ENCODE results near the gene MRPL24.
A peak's percentile ranks its signal among the peaks of the same experiment; 100 is the strongest.

MRPL24 gene

DNA sequence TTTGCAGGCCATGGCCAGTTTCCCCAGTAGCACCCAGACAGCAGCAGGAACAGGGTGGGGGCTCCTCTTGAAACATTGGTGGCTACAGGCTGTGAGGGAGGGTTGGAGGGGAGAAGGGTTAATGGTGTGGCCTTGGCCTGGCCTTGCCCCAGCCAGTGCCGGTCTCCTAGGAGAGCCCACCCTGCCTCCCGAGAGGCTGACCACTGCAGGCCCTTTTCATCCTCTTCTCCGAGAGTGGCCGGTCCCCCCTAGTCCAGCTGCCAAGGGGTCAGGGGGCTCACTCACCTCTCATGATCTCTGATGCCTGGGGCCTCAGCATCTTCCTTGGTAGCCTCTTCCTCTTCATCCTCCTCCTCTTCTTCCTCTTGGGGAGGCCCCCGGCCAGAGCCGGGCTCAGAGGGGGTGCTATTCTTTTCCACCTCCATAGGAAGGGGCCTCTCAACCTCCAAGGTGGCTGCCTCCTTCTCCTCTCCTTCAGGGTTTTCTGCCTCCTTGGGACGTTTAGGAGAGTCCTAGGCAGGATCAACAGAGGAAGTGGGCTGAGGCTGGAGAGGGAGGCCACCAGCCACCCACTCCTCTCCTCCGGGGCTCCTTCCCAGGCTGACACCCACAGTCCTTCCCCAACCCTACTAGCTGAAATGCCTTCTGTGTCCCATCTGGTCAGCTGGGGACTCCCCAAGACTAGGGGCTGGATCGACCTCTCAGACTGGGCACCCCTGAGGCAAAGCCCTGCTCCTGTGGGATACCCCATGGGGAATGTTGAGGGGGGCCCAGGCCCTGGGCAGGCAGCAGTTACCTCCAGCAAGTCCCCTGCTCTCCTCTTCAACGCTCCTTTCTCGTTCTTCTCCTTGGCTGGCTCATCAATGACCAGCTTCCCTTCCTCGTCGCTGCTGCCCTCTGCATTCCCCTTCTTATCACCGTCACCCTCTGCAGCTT is 2.7 kb upstream of the MRPL24 start:
- DNase-seq (ENCODE audit: low read depth) = no peak

DNA sequence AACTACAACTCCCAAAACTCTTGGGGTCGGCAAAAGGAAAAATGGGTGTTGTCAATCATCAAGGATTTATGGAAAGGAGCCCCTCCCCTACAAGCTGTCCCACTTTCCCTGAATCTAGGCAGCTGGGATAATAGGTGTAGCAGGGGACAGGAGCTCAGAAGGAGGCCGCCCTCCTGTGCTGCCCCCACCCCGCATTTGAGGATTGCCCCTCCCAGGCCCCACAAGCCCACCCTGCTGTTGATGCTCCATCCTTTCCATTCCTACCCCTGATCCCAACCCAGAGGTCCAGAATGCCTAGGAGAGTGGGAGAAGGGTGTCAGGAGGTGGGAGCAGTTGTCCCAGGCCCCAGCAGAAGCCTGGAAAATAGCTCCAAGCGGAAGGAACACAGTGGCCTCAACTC is 1.9 kb upstream of the MRPL24 start:
- no peak for DNase-seq (ENCODE audit: low read depth)

DNA sequence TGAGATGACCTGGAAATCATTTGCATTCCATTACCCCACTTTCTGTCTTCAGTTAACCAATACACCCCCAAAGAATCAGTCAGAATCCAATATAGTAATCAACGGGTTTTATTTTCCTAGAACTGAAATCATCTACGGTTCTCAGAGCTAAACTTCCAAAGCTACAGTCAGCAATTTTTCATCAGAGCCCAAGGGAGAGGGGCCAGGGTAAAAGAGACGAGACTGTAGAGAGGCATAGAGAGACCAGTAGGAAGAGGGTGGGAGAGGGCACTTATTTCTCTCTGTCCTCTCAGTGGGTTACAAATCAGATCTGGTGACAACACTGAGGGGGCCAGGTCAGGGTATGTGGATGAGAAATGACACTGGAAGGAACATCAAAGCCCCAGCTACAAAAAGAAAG is 1.1 kb upstream of the MRPL24 start:
- no peak for DNase-seq (ENCODE audit: low read depth)

DNA sequence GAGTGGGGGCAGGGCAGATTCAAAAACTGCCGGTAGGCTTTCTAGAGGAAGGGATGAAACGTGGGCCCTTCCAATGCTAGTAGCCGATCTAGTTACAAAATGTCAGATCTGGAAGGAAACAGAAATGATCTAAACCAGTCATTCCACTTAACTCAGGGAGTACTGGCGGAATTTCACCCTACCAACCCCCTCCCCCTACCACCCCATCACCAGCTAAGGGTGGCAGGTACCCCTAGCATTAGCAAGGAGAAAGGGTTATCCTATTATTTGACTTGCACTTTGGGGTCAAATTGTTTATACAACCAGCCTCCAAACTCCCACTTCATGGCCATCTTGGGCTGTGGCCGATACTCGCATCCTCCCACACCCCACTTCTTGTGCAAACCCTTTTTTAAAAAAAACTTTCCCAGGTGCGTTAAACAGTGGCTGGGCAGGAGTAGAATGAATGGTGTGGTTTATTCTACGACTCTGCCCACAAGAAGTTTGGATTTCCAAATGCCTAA is 644 bp upstream of the MRPL24 start:
- no peak for DNase-seq (ENCODE audit: low read depth)

DNA sequence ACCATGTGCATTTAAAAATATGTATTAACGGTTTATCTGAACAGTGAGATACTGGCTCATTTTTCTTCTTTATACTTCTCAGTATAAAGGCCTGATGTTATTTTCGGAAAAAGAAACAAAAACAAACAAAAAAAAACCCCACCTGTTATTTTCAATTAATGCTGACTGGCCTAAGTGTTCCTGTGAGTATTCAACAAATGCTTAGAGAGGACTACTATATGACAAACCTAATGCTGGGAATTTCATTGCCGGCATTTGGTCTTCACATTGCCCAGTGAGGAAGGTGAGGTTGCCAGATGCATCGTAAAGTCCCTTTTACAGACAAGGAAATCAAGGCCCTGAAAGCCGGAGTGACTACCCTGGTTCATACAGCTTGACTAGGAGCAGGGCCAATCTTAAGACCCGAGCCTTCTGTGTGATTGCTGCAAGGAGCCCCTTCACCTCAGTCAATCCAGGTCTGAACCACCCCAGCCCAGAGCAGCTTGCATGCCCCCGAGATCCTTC is 599 bp downstream of the MRPL24 start:
- DNase-seq (ENCODE audit: low read depth) = no peak

DNA sequence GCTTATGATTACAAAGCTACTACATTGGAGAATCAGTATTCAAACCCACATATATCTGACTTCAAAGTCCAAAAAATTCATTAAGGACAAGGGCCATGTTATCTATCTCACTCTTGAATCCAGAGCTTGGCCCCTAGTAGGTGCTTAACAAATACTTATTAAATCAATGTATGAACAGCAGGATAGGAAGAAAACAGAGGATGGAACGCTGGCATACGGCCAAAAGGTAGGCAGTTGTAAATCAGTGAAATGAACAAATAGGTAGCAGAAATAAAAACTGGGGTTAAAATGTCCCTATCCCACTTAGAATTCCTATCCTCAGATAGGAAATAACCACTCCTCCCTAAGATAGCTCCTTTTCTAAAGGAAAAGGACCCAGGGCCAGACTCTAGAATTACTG is 2.0 kb downstream of the MRPL24 start:
- DNase-seq (ENCODE audit: low read depth) = no peak

DNA sequence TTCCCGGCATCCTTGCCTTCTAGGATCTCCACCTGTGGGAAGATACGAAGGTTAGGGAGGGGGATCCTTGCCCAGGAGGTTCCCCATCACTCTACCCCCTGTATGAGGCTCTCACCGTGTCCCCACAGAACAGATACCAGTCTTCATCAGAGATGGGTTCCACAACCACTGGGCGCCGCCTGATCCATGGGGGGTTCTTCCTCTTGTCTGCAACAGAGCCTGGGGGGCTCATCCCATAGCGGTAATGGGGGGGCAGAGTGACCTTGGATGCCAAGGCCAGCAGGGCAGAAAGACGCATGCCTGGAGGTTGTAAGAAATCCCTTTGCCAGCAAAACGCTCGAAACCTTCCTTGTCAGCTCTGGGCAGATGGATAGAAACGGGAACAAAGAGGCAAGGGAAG is 2.5 kb downstream of the MRPL24 start:
- DNase-seq (ENCODE audit: low read depth) = no peak

DNA sequence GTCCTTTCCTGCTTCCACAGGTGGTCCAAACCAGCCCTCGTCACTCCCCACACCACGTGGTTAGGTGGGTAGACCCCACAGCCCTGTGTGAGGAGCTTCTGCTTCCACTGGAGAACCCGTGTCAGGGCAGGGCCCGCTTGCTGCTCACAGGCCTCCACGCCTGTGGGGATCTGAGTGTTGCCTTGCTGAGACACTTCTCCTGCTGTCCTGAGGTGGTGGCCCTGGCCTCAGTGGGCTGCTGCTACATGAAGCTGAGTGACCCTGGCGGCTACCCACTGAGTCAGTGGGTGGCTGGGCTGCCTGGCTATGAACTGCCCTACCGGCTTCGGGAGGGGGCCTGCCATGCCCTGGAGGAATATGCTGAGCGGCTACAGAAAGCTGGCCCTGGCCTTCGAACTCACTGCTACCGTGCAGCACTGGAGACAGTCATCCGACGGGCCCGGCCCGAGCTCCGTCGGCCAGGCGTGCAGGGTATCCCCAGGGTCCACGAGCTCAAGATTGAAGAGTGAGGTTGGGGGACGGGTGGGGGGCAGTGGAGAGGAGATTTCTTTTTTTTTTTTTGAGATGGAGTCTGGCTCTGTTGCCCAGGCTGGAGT is 6.8 kb downstream of the MRPL24 start:
- no peak for DNase-seq (ENCODE audit: low read depth)

DNA sequence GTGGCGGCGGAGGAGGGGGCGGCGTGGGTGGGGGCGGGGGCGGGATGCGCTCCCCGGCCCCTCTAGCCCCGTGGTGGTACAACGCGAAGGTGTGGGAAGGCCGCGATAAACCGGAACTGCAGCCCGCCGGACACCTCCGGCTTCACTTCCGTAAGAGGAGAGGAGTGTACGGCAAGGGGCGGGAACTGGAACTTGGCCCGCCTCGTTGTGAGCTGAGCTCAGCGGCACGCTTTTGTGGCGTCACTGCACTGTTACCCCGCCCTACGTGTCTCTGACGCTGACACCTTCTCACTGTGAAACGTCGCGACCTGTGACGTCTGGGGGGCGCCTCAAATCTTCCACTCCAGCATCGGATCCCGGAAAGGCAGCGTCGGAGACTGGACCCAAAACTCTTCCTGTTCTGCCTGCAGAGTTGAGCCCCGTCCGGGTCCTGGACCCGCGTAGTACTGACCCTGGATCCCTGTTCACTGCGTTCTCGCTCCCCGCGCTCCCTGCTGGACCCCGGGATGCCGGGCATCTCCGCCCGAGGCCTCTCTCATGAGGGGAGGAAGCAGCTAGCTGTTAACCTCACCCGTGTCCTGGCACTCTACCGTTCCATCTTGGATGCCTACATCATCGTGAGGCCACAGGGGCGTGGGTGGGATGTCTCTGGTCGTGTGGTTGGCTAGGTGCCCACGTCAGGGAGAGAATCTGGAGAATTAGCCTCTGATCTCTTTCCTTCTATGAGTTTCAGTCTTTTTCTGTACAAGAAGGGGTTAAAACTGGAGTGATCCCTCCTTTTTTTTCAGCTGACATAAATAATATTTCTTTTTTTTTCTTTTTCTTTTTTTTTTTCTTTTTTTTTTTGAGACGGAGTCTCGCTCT is 12.1 kb downstream of the MRPL24 start, which contains the start of gene ISG20L2:
ISG20L2 (minus strand) TSS at position 168 of the 864 bp plus-strand sequence. CDS start 1,114 bp downstream, outside the sequence.
- DNase-seq (ENCODE audit: low read depth) = peak; percentile 91

DNA sequence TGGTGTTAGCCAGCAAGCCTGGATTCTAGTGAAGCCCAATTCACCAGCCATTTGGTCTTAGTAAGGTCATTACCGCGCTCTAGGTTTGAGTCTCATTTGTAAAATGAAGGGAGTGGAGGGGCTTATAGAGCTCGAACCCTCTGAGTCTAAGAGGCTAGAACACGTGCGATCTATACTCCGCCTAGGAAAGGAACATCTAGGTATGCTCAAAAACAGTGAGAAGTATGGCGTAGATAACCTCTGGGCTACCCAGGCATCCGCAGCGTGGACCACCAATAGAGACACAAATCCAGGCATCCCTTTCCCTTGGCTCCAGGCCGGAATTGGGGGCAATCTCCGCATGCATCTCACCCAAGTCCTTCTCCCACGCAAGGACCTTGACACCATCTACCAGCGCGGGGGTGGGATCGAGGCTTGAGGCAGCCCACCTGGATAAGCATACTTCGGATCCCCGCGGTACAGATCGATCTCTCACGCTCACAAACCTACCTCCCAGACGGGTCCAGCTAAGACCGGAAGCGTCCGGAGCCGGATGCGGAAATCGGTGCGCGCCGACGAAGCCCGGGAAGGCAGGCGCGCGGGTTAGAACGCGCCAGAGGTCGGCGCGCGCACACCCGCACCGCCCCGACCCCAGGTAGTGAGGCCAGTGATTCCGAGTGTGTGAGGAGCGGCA is 12.8 kb downstream of the MRPL24 start, which contains the start of gene METTL25B:
METTL25B (plus strand) TSS at position 544 of the 673 bp plus-strand sequence. CDS start 636 bp downstream, outside the sequence.
- peak; percentile 39 for DNase-seq (ENCODE audit: low read depth)

DNA sequence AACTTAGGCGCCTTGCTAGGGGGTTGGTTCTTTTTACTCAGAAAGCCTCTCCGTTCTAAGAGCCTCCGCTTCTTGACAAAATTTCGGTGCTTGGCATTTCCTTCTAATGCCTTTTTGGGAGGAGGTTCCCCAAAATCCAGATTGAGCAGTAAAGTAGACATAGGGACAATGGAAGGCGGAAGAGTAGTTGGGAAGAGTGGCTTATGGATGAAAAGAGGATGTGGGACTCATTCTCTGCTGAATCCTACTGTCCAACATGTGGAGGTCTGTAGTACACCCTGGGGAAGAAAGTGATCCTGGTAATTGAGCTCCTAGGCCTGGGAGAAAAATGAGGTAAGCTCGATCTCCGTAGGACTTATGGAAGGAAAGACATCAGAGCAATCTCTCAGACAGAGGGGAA is 13.4 kb downstream of the MRPL24 start:
- DNase-seq (ENCODE audit: low read depth) = no peak

DNA sequence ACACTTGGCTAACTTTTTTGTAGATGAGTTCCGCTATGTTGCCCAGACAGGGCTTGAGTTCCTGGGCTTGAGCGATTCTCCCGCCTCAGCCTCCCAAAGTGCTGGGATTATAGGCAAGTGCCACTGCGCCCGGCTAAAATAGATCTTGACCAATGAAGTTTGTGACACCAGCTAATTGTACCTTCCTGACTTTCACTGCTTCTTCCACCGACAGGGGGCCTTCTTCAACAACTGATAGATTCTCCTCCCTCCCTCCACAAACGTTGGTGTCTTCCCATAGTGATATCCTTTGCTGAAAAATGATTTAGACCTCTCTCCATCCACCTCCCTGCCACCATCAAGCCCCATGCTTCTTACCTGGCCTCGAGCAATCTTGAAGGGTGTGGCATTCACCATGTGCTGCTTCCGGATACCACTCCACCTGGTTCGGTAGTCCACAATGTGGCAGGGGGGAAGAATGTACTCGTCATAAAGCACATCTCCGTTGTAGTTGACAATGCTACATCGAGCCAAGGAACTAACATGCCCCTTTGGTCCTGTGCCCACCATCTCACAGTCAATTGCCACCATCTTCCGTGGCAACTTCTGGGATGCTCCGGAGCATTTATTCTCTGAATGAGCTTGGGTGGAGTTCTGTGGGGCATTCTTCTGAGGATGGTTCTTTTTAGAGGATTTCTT is 14.2 kb downstream of the MRPL24 start:
- DNase-seq (ENCODE audit: low read depth) = no peak

DNA sequence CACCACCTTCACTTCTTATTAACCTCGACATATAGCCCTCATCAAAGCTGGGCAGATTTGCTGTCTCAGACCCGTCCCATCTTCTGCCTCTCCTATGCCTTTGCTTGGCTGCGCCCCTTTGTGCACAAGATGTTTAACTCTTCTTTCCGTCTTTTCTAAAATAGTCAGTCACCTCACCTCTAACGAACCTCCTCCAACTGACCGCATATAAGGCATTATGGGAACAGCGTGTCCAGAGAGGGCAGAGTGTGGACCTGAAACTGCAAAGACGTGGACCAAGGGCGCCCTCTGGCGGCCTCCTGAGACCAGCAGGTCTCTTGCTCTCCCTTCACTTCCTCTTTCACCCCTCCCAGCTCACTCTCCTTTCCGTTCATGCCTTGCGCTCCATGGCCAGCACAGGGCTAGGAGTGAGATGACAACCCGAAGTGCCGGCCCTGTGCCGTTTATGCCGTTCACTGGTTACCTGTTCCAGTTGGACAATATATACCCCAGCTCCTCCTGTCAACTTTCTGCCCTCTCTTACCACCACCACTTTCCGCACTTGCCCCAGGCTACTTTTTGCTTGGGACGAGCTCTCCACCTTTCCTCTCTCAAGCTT is 15.1 kb downstream of the MRPL24 start:
- peak; percentile 57 for DNase-seq (ENCODE audit: low read depth)

DNA sequence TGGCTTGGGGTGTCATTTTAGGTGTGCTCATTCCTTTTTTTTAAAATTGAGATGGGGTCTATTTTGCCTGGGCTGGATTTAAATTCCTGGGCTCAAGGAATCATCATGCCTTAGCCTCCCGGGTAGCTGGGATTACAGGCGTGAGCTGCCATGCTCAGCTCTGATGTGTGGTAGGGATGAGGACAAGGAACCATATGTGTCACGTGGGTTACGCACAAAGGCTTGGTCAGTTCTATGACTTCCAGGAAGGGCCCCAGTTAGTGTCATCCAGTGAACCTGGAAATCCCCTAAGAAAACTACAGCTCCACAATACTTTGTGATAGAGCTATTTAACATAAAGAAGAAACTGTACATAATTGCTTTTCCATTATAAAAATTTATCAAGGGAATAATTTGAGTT is 19.4 kb downstream of the MRPL24 start:
- DNase-seq (ENCODE audit: low read depth) = no peak

DNA sequence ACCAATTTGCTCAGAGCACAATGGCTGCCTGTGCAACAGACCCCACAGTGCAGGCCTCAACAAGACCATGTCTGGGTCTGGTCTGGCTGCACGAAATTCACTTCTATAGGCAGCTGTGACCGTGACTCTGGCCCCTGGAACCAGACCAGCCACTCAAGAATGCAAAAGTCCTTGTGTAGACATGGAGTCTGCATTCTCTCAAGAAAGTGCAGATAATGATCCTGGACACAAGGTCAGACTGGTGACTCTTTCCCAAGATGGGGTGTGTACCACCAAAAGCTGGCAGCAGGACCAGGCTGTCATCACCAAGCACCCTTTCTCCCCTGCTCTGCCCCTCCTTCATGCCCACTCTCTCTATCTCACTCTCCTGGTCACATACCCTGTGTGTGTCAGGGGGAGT is 19.8 kb downstream of the MRPL24 start:
- no peak for DNase-seq (ENCODE audit: low read depth)

DNA sequence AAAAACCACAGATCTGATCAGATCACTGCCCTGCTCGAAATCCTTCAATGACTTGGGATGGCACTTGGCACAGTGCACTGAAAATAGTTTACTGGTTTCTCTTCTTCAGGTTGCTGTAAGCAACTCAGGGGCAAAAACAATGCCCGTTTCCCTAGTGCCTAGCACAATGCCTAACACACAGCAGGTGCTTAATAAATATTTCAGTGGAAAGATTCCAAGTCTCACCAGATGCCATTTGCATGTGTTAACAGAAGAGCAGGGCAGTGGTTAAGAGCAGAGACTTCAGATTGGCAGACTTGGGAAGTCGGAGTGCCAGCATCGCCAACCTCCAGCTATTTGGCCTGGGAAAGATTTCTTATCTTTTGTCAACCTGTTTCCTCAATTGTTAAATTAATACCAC is 23.5 kb downstream of the MRPL24 start:
- no peak for DNase-seq (ENCODE audit: low read depth)

DNA sequence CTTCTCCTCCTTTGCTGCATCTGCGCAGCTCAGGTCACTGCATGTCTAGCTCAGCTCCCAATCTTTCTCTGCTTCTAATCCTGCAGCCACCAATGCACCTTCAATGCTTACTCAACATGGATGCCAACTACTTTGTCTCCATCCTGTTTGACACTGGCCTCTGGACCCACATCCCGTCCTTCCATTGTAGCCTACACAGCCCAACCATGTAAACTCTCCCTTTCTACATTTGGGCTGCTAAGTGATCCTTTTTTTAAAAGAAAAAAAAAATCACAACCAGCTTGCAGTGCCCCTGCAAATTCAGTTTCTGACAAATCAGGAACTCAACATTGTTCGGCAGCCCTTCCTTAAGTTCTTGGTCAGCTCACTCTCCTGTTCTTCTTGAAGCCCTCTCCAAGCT is 26.1 kb downstream of the MRPL24 start:
- DNase-seq (ENCODE audit: low read depth) = no peak

DNA sequence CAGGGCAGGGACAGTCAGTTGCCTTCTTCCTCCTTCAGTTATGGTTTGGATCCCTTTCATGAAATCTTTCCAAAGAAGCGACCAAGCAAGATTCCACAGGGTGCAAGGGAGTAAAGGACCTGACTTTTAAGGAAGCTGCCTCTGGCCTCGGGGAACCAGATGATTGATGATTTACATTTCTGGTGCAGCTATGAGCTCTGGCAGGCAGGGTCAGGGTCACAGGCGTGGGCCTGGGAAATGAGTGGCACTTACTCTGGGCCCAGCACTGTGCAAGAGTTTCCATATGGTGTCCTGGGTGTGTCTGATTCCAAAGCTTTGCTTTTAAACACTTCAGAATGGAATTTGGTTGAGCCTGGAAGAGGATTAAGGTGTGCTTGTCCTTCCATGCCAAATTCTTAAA is 28.3 kb downstream of the MRPL24 start:
- DNase-seq (ENCODE audit: low read depth) = no peak

DNA sequence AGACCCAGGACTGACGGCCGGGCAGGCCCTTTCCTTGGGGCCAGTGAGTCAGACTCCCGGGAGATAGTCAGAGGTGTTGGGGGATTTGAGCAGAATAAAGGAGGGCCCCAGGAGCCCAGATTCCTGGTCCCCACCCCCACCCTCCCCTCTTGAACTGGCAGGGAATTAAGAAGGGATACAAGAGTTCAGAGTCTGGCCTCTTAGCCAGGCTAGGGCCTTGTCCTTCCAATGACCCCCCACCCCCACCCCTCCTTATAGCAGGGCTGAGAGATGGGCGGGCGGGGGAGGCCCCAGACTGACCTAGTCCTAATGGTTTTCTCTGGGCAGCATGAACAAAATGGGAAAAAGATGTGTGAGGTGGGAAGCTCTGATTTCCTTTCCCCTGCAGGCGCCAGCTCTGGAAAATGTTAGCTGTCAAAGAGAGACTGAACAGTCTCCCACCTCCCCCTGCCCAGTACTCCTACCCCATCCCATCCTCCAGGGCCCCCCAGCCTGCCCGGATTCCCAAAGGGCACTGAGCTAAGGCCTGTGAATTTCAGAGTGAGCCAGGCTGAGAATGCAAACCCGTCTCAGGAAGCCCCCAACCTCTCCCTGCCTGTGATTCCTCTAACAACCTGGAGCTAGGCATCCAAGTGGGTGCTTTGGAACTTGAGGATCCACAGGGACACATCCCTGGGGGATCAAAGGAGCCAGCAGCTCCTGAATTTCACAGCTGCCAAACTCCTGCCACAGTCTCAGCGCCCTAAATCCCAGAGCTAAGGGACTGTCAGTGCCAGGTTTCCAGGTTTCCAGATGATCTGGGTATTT is 29.7 kb downstream of the MRPL24 start:
- DNase-seq (ENCODE audit: low read depth) = no peak

Measured in stimulated activated CD8-positive, alpha-beta memory T cell treated with anti-CD3 and anti-CD28 coated beads, Interleukin-15, amount 100 ng/mL, for 1 hour (primary cell).